HG03442 (cell line): ENCODE data around the gene MKRN2OS.

Source experiments
- ATAC-seq: cut with Tn5 transposase; IDR thresholded peaks from one replicate; pipeline ENCODE4 v1.9.1; 2021; ENCODE audit warnings: mild to moderate bottlenecking, moderate library complexity; ENCODE audit not compliant: unreplicated experiment

Gene MKRN2OS

GRCh38 chr3:12545473-12545791 lies at the start of gene MKRN2OS:
Gene MKRN2OS (minus strand): TSS chr3:12545499. CDS start chr3:12545464, 35 bp downstream.
- ATAC-seq = no peak

- ATAC-seq = no peak
Measured at GRCh38 chr3:12593473-12593872, 48.2 kb upstream of the MKRN2OS start.

- no peak for ATAC-seq
Measured at GRCh38 chr3:12591997-12592715, 46.9 kb upstream of the MKRN2OS start.

- ATAC-seq = no peak
Measured at GRCh38 chr3:12591456-12591855, 46.2 kb upstream of the MKRN2OS start.

GRCh38 chr3:12590096-12590495 lies 44.8 kb upstream of the MKRN2OS start:
- no peak for ATAC-seq

- no peak for ATAC-seq
Measured at GRCh38 chr3:12588039-12589009, 43.0 kb upstream of the MKRN2OS start.

- ATAC-seq = no peak
Measured at GRCh38 chr3:12586403-12586802, 41.1 kb upstream of the MKRN2OS start.

- peak; percentile 69 for ATAC-seq
Measured at GRCh38 chr3:12585970-12586369, 40.7 kb upstream of the MKRN2OS start.

- no peak for ATAC-seq
Measured at GRCh38 chr3:12585181-12585580, 39.9 kb upstream of the MKRN2OS start.

GRCh38 chr3:12584083-12584482 lies 38.8 kb upstream of the MKRN2OS start:
- no peak for ATAC-seq

GRCh38 chr3:12583280-12583679 lies 38.0 kb upstream of the MKRN2OS start:
- ATAC-seq = no peak

- no peak for ATAC-seq
Measured at GRCh38 chr3:12582730-12583129, 37.4 kb upstream of the MKRN2OS start.

- ATAC-seq = no peak
Measured at GRCh38 chr3:12579905-12580304, 34.6 kb upstream of the MKRN2OS start.

GRCh38 chr3:12579456-12579855 lies 34.2 kb upstream of the MKRN2OS start:
- ATAC-seq = no peak

- ATAC-seq = no peak
Measured at GRCh38 chr3:12578742-12579141, 33.4 kb upstream of the MKRN2OS start.

- no peak for ATAC-seq
Measured at GRCh38 chr3:12577379-12577778, 32.1 kb upstream of the MKRN2OS start.

- no peak for ATAC-seq
Measured at GRCh38 chr3:12574661-12575060, 29.4 kb upstream of the MKRN2OS start.

- ATAC-seq = no peak
Measured at GRCh38 chr3:12574131-12574530, 28.8 kb upstream of the MKRN2OS start.

GRCh38 chr3:12571986-12572385 lies 26.7 kb upstream of the MKRN2OS start:
- ATAC-seq = no peak

- ATAC-seq = no peak
Measured at GRCh38 chr3:12569836-12570235, 24.5 kb upstream of the MKRN2OS start.

- ATAC-seq = no peak
Measured at GRCh38 chr3:12568747-12569146, 23.4 kb upstream of the MKRN2OS start.

- no peak for ATAC-seq
Measured at GRCh38 chr3:12566976-12567375, 21.7 kb upstream of the MKRN2OS start.
